Fibroblast of villous mesenchyme (primary cell): ENCODE data around the gene SHROOM3. TPM values are rescaled to one million over a fixed set of nuclear protein-coding genes. Genes with fewer than 3 reads are reported as not detected.

Experiments used
- DNase-seq: peaks from one replicate; pipeline ENCODE4 v3.0.0-alpha.2; 2010; ENCODE audit warnings: low read depth
- H3K4me3 ChIP-seq: 2 replicates; pipeline ENCODE4 v1.5.1; 2011; ENCODE audit warnings: low read depth, mild to moderate bottlenecking, low read length
- CTCF ChIP-seq: IDR thresholded peaks from 2 replicates; pipeline ENCODE4 v1.5.1; 2012; ENCODE audit warnings: low read depth, mild to moderate bottlenecking, low read length; ENCODE audit not compliant: insufficient read depth
- total RNA-seq: library from RNA; depleted of rRNA; stranded (reverse); fragments of >200 nt; gene quantifications from 2 replicates; pipeline ENCODE4 v1.2.3, GENCODE V29; 2012

The SHROOM3 gene
- total RNA-seq, 1 donor = 27.6 TPM

- no peak for TF ChIP-seq CTCF
- peak overlapping the region; percentile 33 for H3K4me3 ChIP-seq
- peak; percentile 99 for DNase-seq
Measured at GRCh38 chr4:76781698-76782595, 346.9 kb downstream of the SHROOM3 start.

GRCh38 chr4:76782837-76783236 is 347.8 kb downstream of the SHROOM3 start:
- peak overlapping the region; percentile 33 for H3K4me3 ChIP-seq
- peak; percentile 88 for DNase-seq
- no peak for TF ChIP-seq CTCF

DNA sequence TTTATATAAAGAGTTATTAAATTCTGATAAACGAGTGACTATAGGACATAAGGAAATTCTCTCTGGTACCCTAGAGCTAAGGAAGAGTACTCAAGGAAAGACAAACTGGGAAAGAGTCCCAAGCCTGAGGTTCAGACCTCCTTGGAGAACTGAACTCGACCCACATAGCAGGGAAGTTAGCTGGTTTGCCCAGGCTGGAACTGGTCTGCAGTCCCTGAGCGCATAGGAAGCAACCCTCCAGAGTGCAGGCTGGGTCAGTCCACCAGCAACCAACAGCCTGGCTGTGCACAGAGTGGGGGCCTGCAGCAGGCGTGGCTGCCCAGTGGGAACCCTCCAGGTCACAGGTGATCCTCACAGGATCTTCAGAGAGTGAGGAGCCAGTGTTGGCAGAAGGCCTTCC is 348.8 kb downstream of the SHROOM3 start:
- DNase-seq = no peak
- H3K4me3 ChIP-seq = no peak overlapping the region
- TF ChIP-seq CTCF = no peak

- H3K4me3 ChIP-seq = no peak overlapping the region
- TF ChIP-seq CTCF = peak; percentile 25
- DNase-seq = peak; percentile 13
Measured at GRCh38 chr4:76784237-76784636, 349.2 kb downstream of the SHROOM3 start.

DNA sequence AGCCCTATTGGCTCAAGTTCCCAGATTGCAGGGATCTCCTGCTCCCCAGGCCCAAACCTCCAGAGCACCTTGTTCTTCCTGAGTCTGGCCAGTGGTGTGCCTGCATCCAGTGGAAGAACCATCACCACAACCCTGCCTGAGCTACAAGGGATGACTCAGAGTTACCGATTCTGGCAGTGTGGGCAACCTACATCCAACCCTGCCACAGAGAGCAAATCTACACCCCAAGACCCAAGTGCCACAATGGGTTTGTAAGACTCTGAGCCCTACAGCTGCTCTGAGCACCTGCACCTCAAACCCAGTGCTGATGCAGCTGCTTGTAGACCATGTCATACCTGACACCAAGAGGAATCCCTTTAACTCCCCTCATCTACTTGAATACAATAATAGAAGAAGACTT is 352.9 kb downstream of the SHROOM3 start:
- TF ChIP-seq CTCF = no peak
- no peak overlapping the region for H3K4me3 ChIP-seq
- no peak for DNase-seq

DNA sequence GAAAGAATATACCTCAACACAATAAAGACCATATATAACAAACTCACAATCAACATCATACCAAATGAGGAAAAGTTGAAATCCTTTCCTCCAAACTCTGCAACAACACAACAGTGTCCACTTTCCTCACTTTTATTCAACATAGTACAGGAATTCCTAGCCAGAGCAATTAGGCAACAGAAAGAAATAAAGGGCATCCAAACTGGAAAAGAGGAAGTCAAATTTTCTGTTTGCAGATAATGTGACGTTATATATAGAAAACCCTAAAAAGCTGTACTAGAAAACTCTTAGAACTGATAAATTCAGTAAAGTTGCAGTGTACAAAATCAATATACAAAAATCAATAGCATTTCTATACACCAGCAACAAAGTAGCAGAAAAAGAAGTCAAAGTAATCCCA is 355.3 kb downstream of the SHROOM3 start:
- TF ChIP-seq CTCF = no peak
- no peak for DNase-seq
- no peak overlapping the region for H3K4me3 ChIP-seq
